ENCODE measurements around the gene GRIK5.

Gene GRIK5

GRCh38 chr19:42069619-42070351, at the start of gene GRIK5:
Gene GRIK5, minus strand, starts transcription at chr19:42070206. Its CDS starts 4,436 bp downstream, at chr19:42065770.
- H3K27ac ChIP-seq (ENCODE audit: low read length), result no peak within 1 kb of the TSS
- no peak for DNase-seq

GRCh38 chr19:42117076-42117475, 47.1 kb upstream of the GRIK5 start:
- H4K20me1 ChIP-seq (ENCODE audit: insufficient read depth, low read length), result no peaks in the 10 kb centered on the region
- H3K27ac ChIP-seq (ENCODE audit: low read length), result no peak overlapping the region
- ATAC-seq (ENCODE audit: insufficient read depth, low read depth) (no peak), DNase-seq (no peak)
- H3K36me3 ChIP-seq (ENCODE audit: insufficient read depth, low read length), result no peaks in the 10 kb centered on the region
- no peak overlapping the region for H3K4me3 ChIP-seq (ENCODE audit: low read depth in 1 of 2, low read length in 2 of 2)
- H3K4me1 ChIP-seq (ENCODE audit: insufficient read depth, low read length), result peaks cover 23% of the 10 kb centered on the region
- no peak overlapping the region for H3K9ac ChIP-seq (ENCODE audit: low read depth, low read length)
- no peaks in the 10 kb centered on the region for H3K9me3 ChIP-seq (ENCODE audit: insufficient read depth, low read length, severe bottlenecking)
- TF ChIP-seq EZH2 (IDR thresholded peaks at IDR 0.05; ENCODE audit: borderline replicate concordance, low read depth, low read length, severe bottlenecking) (no peak), CTCF (IDR thresholded peaks at IDR 0.05; ENCODE audit: borderline replicate concordance, extremely low read depth, low read length, poor library complexity, severe bottlenecking) (no peak)
- H3K27me3 ChIP-seq (ENCODE audit: insufficient read depth, low read length, poor library complexity), result no peaks in the 10 kb centered on the region
- no peak overlapping the region for H3K4me2 ChIP-seq (ENCODE audit: insufficient read depth, low read length)
- H3K79me2 ChIP-seq (ENCODE audit: insufficient read depth, low read length), result no peaks in the 10 kb centered on the region
- no peak overlapping the region for H2AFZ ChIP-seq (ENCODE audit: low read depth, low read length)

More at GRCh38 chr19:42069619-42070351, at the start of gene GRIK5:
- Histone ChIP-seq H3K79me2 (ENCODE audit: insufficient read depth, low read length) (peaks cover 3% of the 10 kb centered on the region; the same call in 1 of the 2 replicates), H3K9ac (ENCODE audit: low read depth, low read length) (no peak within 1 kb of the TSS), H3K4me2 (ENCODE audit: insufficient read depth, low read length) (no peak within 1 kb of the TSS), H3K4me3 (ENCODE audit: low read depth in 1 of 2, low read length in 2 of 2) (no peak within 1 kb of the TSS), H3K27me3 (ENCODE audit: insufficient read depth, low read length, poor library complexity) (peaks cover 3% of the 10 kb centered on the region), H4K20me1 (ENCODE audit: insufficient read depth, low read length) (no peaks in the 10 kb centered on the region), H3K9me3 (ENCODE audit: insufficient read depth, low read length, severe bottlenecking) (no peaks in the 10 kb centered on the region), H3K36me3 (ENCODE audit: insufficient read depth, low read length) (no peaks in the 10 kb centered on the region), H2AFZ (ENCODE audit: low read depth, low read length) (no peak within 1 kb of the TSS), H3K4me1 (ENCODE audit: insufficient read depth, low read length) (peaks cover 4% of the 10 kb centered on the region)
- ATAC-seq (ENCODE audit: insufficient read depth, low read depth), result no peak
- no peak for TF ChIP-seq EZH2 (IDR thresholded peaks at IDR 0.05; ENCODE audit: borderline replicate concordance, low read depth, low read length, severe bottlenecking)
- TF ChIP-seq CTCF (IDR thresholded peaks at IDR 0.05; ENCODE audit: borderline replicate concordance, extremely low read depth, low read length, poor library complexity, severe bottlenecking), result no peak

- no peaks in the 10 kb centered on the region for H3K36me3 ChIP-seq (ENCODE audit: insufficient read depth, low read length)
- DNase-seq (no peak), ATAC-seq (ENCODE audit: insufficient read depth, low read depth) (no peak)
- H3K9me3 ChIP-seq (ENCODE audit: insufficient read depth, low read length, severe bottlenecking), result no peaks in the 10 kb centered on the region
- H3K79me2 ChIP-seq (ENCODE audit: insufficient read depth, low read length), result no peaks in the 10 kb centered on the region
- H3K9ac ChIP-seq (ENCODE audit: low read depth, low read length), result no peak overlapping the region
- no peak overlapping the region for H3K4me2 ChIP-seq (ENCODE audit: insufficient read depth, low read length)
- TF ChIP-seq CTCF (IDR thresholded peaks at IDR 0.05; ENCODE audit: borderline replicate concordance, extremely low read depth, low read length, poor library complexity, severe bottlenecking) (peak; percentile 48), EZH2 (IDR thresholded peaks at IDR 0.05; ENCODE audit: borderline replicate concordance, low read depth, low read length, severe bottlenecking) (no peak)
- no peaks in the 10 kb centered on the region for H4K20me1 ChIP-seq (ENCODE audit: insufficient read depth, low read length)
- H3K4me1 ChIP-seq (ENCODE audit: insufficient read depth, low read length), result peaks cover 17% of the 10 kb centered on the region
- no peak overlapping the region for H3K4me3 ChIP-seq (ENCODE audit: low read depth in 1 of 2, low read length in 2 of 2)
- no peak overlapping the region for H2AFZ ChIP-seq (ENCODE audit: low read depth, low read length)
- H3K27me3 ChIP-seq (ENCODE audit: insufficient read depth, low read length, poor library complexity), result no peaks in the 10 kb centered on the region
- H3K27ac ChIP-seq (ENCODE audit: low read length), result no peak overlapping the region
Measured at GRCh38 chr19:42116308-42117075, 46.5 kb upstream of the GRIK5 start.
